GM18511 (cell line): Measurements from ENCODE around the gene ELMO1.

Experiments
- ATAC-seq: cut with Tn5 transposase; IDR thresholded peaks from one replicate; pipeline ENCODE4 v1.9.1; 2021; ENCODE audit warnings: mild to moderate bottlenecking, moderate library complexity; ENCODE audit not compliant: unreplicated experiment

ELMO1 gene

GRCh38 chr7:37282093-37282444 lies 166.6 kb downstream of the ELMO1 start:
- ATAC-seq: no peak

- no peak for ATAC-seq
These were observed 167.1 kb downstream of the ELMO1 start for GRCh38 chr7:37281368-37282092.

- ATAC-seq: no peak
These were observed 171.2 kb downstream of the ELMO1 start for GRCh38 chr7:37277513-37277912.

- no peak for ATAC-seq
These were observed 173.5 kb downstream of the ELMO1 start for GRCh38 chr7:37275078-37275710.

GRCh38 chr7:37273891-37274290 lies 174.8 kb downstream of the ELMO1 start:
- ATAC-seq: no peak

- no peak for ATAC-seq
These were observed 178.8 kb downstream of the ELMO1 start for GRCh38 chr7:37269711-37270508.

- ATAC-seq: no peak
These were observed 181.4 kb downstream of the ELMO1 start for GRCh38 chr7:37267251-37267650.

GRCh38 chr7:37265876-37266275 lies 182.8 kb downstream of the ELMO1 start:
- no peak for ATAC-seq

- ATAC-seq: no peak
These were observed 183.7 kb downstream of the ELMO1 start for GRCh38 chr7:37265006-37265405.

GRCh38 chr7:37262181-37262580 lies 186.5 kb downstream of the ELMO1 start:
- ATAC-seq: no peak

GRCh38 chr7:37259319-37259821 lies 189.3 kb downstream of the ELMO1 start:
- no peak for ATAC-seq

- no peak for ATAC-seq
These were observed 192.0 kb downstream of the ELMO1 start for GRCh38 chr7:37256631-37257030.

- ATAC-seq: no peak
These were observed 193.2 kb downstream of the ELMO1 start for GRCh38 chr7:37255327-37255944.

GRCh38 chr7:37251222-37251621 lies 197.4 kb downstream of the ELMO1 start:
- no peak for ATAC-seq

- ATAC-seq: no peak
These were observed 199.4 kb downstream of the ELMO1 start for GRCh38 chr7:37249240-37249639.

- ATAC-seq: no peak
These were observed 200.2 kb downstream of the ELMO1 start for GRCh38 chr7:37248396-37248861.

- no peak for ATAC-seq
These were observed 200.8 kb downstream of the ELMO1 start for GRCh38 chr7:37247861-37248260.

- ATAC-seq: no peak
These were observed 203.1 kb downstream of the ELMO1 start for GRCh38 chr7:37245590-37245989.

GRCh38 chr7:37236906-37237305 lies 211.8 kb downstream of the ELMO1 start:
- no peak for ATAC-seq

GRCh38 chr7:37235813-37236212 lies 212.9 kb downstream of the ELMO1 start:
- no peak for ATAC-seq

- no peak for ATAC-seq
These were observed 213.7 kb downstream of the ELMO1 start for GRCh38 chr7:37234928-37235327.
